ENCODE measurements around the gene SYT15.
"Not testable (repeated sequence)": the region's sequence is repeated elsewhere in the genome, so short reads cannot be mapped to it uniquely, and the experiment has no call there.

The SYT15 gene

DNA sequence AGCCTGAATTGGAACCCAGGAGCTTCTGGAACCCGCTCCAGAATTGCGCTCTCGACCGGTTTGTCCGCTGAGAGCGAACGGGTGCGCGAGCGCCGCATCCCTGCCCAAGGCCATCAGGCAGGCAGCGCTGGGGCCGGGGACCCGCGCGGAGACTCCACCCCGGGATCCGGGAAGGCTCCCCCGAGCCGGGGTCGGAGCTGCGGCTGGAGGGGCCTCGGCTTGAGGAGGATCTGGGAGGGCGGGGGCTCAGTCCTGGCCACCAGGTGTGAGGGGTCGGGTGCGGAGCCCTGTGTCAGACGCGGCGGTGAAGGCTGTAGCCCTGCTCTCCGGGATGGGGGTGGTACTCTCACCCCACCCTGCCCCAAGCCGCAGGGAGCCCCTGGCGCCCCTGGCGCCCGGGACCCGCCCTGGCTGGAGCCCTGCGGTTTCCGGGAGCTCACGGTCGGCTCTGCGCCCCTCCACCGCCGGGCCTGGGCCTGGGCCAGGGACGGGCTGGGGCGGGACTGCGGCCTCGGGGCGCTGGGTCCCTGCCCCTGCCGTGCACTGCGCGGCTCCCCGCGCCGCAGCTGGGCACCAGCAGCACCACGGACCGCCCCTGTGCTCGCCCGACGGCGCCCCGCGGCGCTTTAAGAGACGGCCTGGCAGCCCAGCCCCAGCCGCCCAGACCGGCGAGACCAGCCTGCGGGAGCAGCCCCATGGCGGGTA lies at the start of gene SYT15:
Gene SYT15, plus strand, starts transcription at position 655 of the 705 bp plus-strand sequence. Its CDS starts 41 bp downstream, at position 696.
- DNase-seq = not testable (repeated sequence)

DNA sequence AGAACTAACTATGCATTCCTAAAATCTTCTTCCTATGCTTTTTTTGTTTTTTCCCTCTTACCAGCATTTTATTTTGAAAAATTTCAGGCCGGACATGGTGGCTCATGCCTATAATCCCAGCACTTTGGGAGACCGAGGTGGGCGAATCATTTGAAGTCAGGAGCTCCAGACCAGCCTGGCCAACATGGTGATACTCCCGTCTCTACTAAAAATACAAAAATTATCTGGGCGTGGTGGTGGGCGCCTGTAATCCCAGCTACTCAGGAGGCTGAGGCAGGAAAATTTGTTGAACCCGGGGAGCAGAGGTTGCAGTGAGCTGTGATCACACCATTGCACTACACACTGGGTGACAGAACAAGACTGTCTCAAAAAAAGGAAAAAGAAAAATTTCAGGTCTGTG lies 49.2 kb upstream of the SYT15 start:
- not testable (repeated sequence) for DNase-seq

DNA sequence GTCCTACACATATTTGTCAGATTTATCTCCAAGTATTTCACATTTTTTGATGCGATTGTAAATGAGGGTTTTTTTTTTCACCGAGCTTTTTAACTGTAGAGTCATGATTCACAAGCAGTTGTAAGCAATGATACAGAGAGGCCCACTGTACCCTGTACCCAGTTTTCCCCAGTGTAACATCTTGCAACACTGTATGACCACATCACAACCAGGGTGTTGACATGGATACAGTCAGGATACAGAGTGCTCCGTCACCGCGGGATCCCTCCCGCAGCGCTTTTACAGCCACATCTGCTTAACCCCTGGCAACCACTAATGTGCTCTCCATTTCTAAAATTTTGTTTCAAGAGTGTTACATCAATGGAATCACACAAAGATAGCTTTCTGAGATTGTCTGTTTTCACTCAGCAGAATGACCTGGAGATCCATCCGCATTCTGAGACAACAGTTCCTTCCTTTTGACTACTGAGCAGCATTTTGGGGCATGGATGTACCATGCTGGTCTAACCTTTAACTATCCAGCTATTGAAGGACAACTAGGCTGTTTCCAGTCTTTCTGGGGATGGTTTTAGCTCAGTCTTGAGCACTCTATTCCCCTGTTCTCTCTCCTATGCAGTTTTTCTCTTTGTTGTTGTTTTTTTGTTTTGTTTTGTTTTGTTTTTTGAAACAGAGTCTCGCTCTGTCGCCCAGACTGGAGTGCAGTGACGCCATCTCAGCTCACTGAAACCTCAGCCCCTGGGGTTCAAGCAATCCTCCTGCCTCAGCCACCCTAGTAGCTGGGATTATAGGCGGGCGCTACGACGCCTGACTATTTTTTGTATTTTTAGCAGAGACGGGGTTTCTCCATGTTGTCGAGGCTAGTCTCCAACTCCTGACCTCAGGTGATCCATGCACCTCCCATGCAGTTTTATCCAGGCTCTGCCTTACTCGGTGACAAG lies 48.4 kb upstream of the SYT15 start:
- DNase-seq = peak; percentile 5

DNA sequence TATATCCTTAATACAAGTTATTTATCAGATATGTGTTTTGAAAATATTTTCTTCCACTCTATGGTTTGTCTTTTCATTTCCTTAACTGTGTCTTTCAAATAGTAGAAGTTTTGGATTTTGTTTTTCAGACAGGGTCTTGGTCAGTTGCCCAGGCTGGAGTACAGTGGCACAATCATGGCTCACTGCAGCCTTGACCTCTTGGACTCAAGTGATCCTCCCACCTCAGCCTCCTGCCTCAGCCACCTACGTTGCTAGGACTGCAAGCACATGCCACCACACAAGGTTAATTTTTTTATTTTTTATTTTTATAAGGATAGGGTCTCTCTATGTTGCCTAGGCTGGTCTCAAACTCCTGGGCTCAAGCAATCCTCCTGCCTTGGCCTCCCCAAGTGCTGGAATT lies 46.7 kb upstream of the SYT15 start:
- DNase-seq = peak; percentile 4

DNA sequence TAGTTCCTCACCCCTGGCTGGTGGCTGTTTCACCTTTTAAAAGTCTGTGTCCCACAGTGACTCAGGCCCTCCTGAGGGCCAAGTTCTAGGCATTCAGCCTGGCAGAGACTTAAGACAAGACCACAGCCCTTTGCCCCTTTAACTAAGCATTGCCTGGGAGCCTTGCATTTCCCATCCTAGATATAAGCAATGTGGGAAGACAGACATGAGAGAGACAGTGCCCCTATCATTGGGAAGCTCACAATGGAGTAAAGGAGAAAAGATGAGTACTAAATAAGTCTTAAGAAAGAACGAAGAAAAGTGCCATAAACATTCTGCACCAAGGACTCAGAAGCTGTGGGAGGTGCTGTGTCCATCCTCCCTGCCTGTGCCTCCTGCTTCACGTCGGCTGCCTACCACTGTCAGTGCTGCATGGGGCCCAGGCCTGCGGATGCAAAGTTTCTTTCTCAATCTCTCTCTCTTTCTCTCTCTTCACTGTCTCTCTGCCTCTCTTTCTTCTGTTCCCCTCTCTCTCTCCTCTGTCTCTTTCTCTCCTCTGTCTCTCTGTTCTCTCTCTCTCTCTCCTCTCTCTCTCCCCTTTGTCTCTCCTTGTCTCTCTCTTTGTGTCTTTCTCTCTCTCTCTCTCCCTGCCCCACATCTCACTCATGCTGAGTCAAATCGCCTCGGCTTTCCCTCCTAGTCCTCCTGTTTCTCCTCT lies 44.0 kb upstream of the SYT15 start:
- peak; percentile 5 for DNase-seq

DNA sequence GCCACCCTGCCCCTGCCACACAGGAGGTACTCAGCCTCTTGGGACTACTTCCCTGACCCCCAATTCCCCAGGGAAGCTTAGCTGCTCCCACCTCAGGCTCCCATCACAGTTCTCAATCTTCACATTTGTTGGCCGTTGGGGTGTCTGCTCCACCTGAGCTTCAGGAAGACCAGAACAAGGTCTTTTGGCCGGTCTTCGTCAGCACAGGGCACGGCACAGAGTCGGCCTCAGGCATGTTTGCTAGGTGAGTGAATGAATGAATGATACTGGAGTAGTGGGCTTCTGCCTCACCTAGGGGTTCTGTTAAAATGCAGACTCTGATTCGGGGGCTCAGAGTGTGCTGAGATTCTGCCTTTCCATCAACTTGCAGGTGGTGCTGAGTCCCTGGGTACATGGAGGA lies 42.8 kb upstream of the SYT15 start:
- peak; percentile 13 for DNase-seq

DNA sequence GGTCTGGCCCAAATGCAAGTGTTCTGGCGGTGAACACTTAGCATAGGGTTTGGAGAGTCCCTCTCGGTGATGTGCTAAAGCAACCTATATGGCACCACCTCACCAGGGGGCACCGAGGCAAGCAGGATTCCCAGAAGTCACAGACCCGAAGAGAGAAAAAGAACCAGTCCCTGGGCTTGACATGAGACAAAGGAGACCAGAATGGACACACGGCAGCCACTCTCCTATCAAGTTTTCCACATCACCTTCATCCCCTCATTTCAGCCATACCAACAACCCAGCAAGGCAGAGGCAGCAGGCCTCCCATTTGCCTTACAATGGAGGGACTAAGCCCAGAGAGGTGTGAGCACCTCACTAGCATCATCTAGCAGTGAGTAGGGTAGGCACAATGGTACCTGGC lies 42.1 kb upstream of the SYT15 start:
- peak; percentile 10 for DNase-seq

DNA sequence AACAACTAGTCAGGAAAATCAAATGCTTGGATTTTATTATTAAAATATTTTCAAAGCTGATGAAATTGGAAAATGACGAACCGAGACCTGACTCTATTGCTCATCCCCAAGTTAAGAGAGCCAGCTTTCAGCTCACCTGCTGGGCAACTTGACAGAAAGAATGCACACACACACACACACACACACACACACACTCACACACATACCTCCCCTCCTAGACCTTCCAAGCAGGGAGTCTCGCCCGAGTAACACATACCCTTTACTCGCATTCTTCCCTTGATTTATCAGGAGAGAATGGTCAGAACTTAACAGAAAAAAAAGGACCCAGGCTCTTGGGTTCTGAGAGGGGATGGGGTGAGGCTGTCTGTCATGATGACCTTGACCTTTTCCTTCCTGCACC lies 41.6 kb upstream of the SYT15 start:
- peak; percentile 2 for DNase-seq

DNA sequence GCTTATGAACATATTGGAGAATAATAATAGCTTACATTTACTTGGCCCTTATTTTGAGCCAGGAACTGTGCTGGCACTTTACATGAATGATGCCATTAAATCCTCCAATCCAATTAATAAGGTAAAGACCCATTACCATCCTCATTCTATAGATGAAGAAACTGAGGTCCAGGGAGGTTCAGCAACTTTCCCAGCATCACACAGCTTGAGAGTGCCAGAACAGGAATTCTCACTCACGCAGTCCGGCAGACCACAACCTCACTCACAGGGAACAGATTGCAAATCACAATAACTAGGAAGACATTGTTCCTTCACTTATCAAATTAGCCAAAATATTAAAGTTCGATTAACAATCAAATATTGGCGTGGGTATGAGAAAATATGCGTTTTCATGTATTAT lies 40.8 kb upstream of the SYT15 start:
- no peak for DNase-seq

DNA sequence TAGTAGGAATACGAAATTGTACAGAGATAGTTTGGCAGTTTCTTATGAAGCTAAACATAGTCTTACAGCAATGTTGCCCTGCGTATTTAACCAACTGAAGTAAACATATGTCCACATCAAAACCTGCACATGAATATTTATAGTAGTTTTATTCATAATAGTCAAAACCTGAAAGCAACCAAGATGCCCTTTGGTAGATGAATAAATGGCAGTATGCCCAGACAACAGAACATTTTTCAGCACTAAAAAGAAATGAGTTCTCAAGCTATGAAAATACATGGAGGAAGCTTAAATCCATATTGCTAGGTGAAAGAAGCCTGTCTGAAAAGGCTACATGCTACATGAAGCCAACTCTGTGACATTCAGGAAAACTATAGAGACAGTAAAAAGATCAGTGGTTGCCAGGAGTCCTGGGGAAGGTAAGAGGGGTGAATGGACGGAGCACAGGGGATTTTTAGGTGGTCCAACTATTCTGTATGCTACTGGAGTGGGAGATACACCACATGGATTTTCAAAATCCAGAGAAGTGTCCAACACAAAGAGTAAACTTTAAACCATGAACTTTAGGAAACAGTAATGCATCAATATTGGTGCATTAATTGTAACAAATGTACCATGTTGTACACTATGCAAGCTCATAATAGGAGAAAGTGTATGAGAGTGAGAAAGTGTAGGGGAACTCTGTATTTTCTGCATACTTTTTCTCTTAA lies 40.1 kb upstream of the SYT15 start:
- DNase-seq = no peak

DNA sequence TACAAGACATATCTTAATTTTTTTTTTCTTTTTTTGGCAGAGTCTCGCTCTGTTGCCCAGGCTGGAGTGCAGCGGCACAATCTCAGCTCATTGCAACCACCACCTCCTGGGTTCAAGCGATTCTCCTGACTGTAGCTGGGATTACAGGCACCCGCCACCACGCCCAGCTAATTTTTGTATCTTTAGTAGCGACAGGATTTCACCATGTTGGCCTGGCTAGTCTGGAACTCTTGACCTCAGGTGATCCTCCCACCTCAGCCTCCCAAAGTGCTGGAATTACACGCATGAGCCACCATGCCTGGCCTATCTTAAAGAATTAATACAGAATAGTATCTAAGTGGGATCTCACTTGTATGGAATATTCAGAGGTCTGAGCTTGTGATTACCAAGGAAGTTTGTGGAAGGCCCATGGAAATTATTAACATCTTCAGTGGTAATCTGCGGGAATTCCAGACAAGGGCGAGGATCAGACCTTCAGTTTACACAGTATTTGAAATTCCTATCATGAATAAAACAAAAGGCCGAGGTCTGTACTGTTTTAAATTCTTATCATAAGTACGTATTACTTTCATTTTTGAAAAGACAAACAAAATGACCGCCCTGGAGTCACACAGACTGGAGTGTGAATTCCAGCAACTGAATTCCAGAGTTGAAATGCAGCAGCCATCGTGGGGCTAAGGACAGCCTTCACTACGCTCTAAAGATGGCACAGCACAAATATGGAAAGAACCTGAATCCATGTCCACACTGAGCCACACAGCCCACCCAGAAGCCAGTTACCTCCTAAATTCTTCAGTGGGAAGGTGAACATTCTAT lies 39.1 kb upstream of the SYT15 start:
- no peak for DNase-seq

DNA sequence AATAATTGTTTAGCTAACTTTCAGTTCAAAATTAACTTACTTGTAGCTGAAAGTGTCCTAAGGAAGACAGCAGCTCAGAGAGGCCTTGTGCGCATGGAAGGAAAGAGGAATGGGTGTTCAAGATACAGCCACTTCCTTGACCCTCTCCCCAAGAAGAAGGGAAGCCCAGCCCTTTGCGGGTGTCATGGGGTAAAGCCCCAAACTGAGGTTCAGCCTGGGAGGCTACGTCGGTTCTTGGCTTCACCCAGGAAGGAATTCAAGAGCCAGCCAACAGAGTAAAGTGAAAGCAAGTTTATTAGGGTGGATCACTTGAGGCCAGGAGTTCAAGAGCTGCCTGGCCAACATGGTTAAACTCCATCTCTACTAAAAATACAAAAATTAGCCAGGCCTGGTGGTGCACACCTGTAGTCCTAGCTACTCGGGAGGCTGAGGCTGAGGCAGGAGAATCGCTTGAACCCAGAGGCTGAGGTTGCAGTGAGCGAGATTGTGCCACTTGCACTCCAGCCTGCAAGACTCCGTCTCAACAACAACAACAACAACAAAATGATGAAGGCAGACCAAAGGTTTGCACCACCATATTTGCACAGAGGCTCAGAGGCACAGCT lies 38.4 kb upstream of the SYT15 start:
- peak; percentile 7 for DNase-seq

DNA sequence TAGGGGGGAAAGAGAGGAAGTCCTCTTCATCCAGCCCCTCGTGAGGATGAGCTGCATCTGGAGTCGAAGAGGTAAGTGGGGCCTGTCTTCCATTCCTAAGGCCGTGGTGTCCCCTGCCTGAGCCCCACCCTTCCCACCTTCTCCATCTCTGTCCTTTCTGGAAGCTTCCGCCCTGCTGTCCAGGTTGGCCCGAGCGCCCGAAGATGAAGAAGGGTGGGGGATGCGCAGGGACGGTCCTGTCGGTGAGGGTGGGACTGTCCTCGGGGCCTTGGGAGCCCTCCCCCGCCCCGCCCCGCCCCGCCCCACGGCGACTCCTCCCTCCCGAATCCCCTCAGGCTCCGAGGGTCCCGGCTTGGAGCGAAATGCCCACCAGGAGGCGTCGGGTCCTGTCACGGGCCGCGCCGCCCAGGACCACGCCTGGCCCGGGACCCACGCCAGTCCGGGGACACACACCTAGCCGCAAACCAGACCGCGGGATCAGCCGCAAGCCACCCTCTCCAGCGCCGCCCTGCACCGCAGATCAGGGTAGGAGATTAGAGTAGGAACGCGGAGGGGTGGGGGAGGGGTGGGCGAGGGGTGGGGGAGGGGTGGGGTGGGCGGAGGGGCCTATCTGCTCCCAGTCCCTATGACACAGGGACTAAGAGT lies 37.8 kb upstream of the SYT15 start:
- DNase-seq = peak; percentile 14

DNA sequence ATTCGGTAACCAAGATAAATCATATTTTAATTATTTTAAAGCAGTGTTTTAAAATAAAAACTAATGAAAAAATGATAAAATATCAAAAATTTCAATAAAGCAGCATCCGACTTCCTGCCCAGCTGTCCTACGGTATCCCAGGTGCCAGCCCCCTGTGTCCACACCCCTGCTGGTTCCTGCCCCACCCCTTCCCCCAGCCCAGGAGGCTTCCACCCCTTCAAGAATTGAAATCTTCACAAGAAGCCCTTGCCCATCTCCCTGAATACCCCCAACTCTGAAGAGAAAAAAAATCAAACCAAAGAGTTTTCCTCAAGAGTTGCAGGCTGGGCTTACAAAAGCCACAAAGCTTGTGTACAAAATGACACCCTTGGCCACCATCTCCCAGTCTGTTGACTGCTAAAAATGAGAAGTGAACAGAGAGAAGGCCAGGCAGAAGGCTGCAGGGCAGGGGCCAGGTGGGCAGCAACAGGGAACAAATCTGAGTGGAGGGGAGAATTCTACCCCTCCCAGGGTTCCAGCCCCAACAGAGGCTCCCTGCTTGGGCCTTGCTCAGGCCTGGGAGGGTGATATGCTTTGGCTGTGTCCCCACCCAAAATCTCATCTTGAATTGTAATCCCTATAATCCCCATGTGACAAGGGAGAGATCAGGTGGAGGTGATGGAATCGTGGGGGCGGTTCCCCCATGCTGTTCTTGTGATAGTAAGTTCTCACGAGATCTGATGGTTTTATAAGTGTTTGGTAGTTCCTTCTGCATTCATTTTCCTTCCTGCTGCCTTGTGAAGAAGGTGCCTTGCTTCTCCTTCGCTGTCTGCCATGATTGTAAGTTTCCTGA lies 37.0 kb upstream of the SYT15 start:
- peak; percentile 8 for DNase-seq

DNA sequence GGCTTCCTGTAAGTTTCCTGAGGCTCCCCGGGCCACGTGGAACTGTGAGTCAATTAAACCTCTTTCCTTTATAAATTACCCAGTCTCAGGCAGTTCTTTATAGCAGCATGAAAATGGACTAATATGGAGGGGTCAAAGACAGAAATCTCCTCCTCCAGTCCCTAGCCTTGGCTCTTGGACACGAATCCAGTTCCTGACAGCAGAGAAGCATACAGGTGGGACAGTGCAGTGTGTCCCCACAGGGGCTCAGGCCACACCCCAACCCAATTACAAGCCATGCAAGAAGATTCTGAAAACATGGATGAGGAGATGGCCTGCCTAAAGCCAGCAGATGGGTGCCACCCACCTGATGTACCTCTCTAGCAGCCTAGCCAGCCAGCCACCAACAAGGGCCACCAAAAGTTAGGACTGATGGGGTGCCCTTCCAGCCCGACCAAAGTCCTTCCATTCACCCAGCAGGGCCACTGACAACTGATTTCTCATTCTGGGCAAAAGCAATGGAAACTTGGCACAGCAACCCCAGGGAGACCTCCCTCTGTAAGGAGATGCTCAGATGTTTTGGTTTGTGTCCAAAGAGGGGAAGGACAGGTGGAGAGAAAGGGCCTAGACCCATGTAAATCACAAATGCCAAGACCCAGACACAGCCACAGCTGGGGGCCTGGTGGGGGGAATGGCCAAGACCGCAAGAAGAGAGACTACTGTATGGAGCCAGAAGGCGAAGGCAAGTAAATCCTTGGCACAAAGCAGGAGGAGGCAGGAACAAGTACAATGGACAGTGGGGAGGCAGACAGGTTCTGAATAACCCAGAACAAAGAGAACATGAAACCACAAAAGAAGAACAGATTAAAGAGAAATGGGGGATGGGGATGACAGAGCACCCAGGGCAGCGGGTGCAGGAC lies 36.1 kb upstream of the SYT15 start:
- DNase-seq = peak; percentile 6

DNA sequence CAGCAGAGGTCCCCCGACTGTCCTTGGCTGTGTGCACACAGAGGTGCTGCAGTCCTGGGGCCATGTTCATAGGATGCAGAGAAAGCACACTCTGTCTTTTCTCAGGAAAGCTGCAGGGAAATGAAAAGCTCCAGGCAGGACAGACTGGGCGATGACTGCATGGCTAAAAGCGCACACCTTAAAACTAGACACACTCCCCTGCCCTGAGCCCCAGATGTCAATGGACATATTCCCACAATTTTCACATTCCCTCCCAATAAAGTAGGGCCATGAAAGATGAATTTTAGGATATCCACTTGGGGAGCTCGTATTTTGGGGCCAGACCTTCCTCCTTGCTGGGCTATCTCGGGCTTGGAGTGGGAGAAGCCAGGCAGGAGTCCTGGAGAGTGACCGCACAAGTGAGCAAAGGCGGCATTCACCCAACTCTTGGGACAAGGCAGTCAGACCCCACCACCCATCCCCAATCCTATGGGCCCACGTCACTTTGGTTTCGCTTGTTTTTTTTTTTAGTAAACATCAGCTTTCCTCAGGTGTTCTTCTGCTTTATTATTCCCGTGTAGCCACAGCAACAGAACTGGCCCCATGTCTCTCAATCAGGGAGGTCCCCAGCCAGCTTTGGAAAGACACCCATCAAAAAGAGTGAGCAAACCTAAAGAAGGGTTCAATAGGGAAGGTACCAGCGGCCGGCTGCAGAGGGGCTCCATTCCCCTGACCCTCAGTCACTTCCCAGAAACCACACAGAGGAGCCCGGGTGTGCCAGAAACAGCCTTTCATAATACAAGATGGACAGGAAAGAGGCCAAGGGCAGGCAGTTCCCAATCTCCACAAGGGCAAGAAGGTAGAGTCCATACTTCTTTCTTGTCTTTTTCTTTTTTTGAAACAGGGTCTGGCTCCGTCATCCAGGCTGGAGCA lies 35.2 kb upstream of the SYT15 start:
- peak; percentile 10 for DNase-seq

DNA sequence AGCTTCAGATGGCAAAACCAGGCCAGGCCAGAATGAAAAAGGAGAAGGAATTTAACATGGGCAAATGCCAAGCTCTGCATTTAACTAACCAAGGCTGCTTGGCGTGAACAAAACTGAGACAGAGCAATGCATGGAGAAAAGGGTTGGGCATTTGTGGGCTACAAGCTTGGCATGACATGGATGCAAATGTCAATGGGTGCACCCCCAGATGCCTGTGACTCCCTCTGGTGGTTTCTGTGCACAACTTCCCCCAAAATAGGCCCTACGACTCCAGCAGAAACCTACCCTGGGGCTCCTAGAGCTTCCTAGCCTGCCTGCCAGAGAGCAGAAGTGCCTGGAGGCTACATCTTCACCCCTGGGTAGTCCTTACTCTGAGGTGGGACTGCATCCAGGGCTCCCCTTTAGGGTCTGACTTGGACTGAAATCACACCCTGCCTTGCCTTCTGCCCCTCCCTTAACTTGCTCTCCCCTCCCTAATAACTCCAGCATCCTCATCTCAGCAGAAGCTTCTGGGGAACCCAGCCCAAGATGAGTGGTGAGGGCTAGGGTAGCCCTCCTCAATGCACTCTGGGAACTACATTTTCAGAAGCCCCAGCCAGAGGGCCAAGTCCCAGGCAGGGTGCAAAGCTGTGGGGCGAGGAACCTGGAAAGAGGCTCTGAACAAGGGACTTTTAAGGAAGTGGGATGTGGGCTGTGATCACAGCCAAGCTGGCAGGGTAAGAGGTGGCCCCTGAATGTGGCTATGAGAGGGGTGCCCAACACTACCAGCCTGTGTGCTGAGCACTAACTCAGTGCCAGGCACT lies 33.7 kb upstream of the SYT15 start:
- peak; percentile 11 for DNase-seq
